ENCODE data around the gene C16orf90. TPM values are rescaled to one million over a fixed set of nuclear protein-coding genes. Genes with fewer than 3 reads are reported as not detected.

Gene C16orf90
- total and polyA plus RNA-seq, 5 donors from 2014 or later: not detected

- no peaks in the 10 kb centered on the region for H3K9me3 Mint-ChIP-seq
- no peak for ATAC-seq (ENCODE audit: low read depth in 2 of 2)
- no peaks in the 10 kb centered on the region for H3K9me3 ChIP-seq (ENCODE audit: control insufficient read depth in 2 of 2, low read length in 2 of 2)
- H3K4me1 ChIP-seq (ENCODE audit: control insufficient read depth, insufficient read depth, low read length, poor library complexity, severe bottlenecking): no peaks in the 10 kb centered on the region
- no peaks in the 10 kb centered on the region for H3K27me3 ChIP-seq (ENCODE audit: control insufficient read depth, insufficient read depth, low read length)
- no peak overlapping the region for H3K4me3 Mint-ChIP-seq
- H3K4me3 ChIP-seq (ENCODE audit: low read depth, low read length): no peak overlapping the region
- no peak overlapping the region for H3K27ac Mint-ChIP-seq
- H3K36me3 Mint-ChIP-seq: peaks cover 45% of the 10 kb centered on the region
- no peak for DNase-seq
- peak overlapping the region; percentile 1 for H3K27ac ChIP-seq (ENCODE audit: insufficient read depth, low read length, poor library complexity, severe bottlenecking)
- no peaks in the 10 kb centered on the region for H3K27me3 Mint-ChIP-seq
- peaks cover 51% of the 10 kb centered on the region for H3K36me3 ChIP-seq (ENCODE audit: control insufficient read depth, insufficient read depth, low read length)
- peaks cover 0 to 4% (median under 1%) of the 10 kb centered on the region in 4 donors for H3K4me1 Mint-ChIP-seq
Observed at GRCh38 chr16:3520413-3520812, 25.1 kb upstream of the C16orf90 start.

GRCh38 chr16:3519581-3519980 lies 24.3 kb upstream of the C16orf90 start:
- Mint-ChIP-seq H3K27ac (peak overlapping the region in 2 of 3 donors; percentile 46 to 85), H3K27me3 (no peaks in the 10 kb centered on the region), H3K4me1 (peaks cover 0 to 4% (median under 1%) of the 10 kb centered on the region in 4 donors), H3K36me3 (peaks cover 45% of the 10 kb centered on the region), H3K4me3 (no peak overlapping the region), H3K9me3 (no peaks in the 10 kb centered on the region)
- no peak for ATAC-seq (ENCODE audit: low read depth in 2 of 2)
- peaks cover 52% of the 10 kb centered on the region for H3K36me3 ChIP-seq (ENCODE audit: control insufficient read depth, insufficient read depth, low read length)
- H3K27ac ChIP-seq (ENCODE audit: insufficient read depth, low read length, poor library complexity, severe bottlenecking): no peak overlapping the region
- no peaks in the 10 kb centered on the region for H3K4me1 ChIP-seq (ENCODE audit: control insufficient read depth, insufficient read depth, low read length, poor library complexity, severe bottlenecking)
- H3K27me3 ChIP-seq (ENCODE audit: control insufficient read depth, insufficient read depth, low read length): no peaks in the 10 kb centered on the region
- H3K9me3 ChIP-seq (ENCODE audit: control insufficient read depth in 2 of 2, low read length in 2 of 2): no peaks in the 10 kb centered on the region
- H3K4me3 ChIP-seq (ENCODE audit: low read depth, low read length): no peak overlapping the region
- DNase-seq: no peak

- no peak overlapping the region for H3K4me3 ChIP-seq (ENCODE audit: low read depth, low read length)
- peak overlapping the region in 1 of 3 donors; percentile 46 for H3K27ac Mint-ChIP-seq
- H3K4me1 Mint-ChIP-seq: peaks cover 0 to 4% (median 2%) of the 10 kb centered on the region in 4 donors
- ATAC-seq (ENCODE audit: low read depth in 2 of 2) (no peak), DNase-seq (no peak)
- H3K9me3 ChIP-seq (ENCODE audit: control insufficient read depth in 2 of 2, low read length in 2 of 2): no peaks in the 10 kb centered on the region
- H3K4me3 Mint-ChIP-seq: no peak overlapping the region
- H3K36me3 Mint-ChIP-seq: peaks cover 51% of the 10 kb centered on the region
- no peak overlapping the region for H3K27ac ChIP-seq (ENCODE audit: insufficient read depth, low read length, poor library complexity, severe bottlenecking)
- H3K27me3 ChIP-seq (ENCODE audit: control insufficient read depth, insufficient read depth, low read length): no peaks in the 10 kb centered on the region
- no peaks in the 10 kb centered on the region for H3K9me3 Mint-ChIP-seq
- H3K4me1 ChIP-seq (ENCODE audit: control insufficient read depth, insufficient read depth, low read length, poor library complexity, severe bottlenecking): no peaks in the 10 kb centered on the region
- H3K27me3 Mint-ChIP-seq: no peaks in the 10 kb centered on the region
- peaks cover 56% of the 10 kb centered on the region for H3K36me3 ChIP-seq (ENCODE audit: control insufficient read depth, insufficient read depth, low read length)
Observed at GRCh38 chr16:3518986-3519348, 23.7 kb upstream of the C16orf90 start.

GRCh38 chr16:3518292-3518985 lies 23.1 kb upstream of the C16orf90 start:
- Histone ChIP-seq H3K36me3 (ENCODE audit: control insufficient read depth, insufficient read depth, low read length) (peaks cover 55% of the 10 kb centered on the region), H3K27me3 (ENCODE audit: control insufficient read depth, insufficient read depth, low read length) (no peaks in the 10 kb centered on the region), H3K4me1 (ENCODE audit: control insufficient read depth, insufficient read depth, low read length, poor library complexity, severe bottlenecking) (no peaks in the 10 kb centered on the region), H3K4me3 (ENCODE audit: low read depth, low read length) (no peak overlapping the region), H3K9me3 (ENCODE audit: control insufficient read depth in 2 of 2, low read length in 2 of 2) (no peaks in the 10 kb centered on the region), H3K27ac (ENCODE audit: insufficient read depth, low read length, poor library complexity, severe bottlenecking) (no peak overlapping the region)
- DNase-seq: no peak
- ATAC-seq (ENCODE audit: low read depth in 2 of 2): no peak
- no peak overlapping the region for H3K4me3 Mint-ChIP-seq
- H3K36me3 Mint-ChIP-seq: peaks cover 54% of the 10 kb centered on the region
- H3K27me3 Mint-ChIP-seq: no peaks in the 10 kb centered on the region
- H3K4me1 Mint-ChIP-seq: peaks cover 0 to 5% (median 3%) of the 10 kb centered on the region in 4 donors
- H3K9me3 Mint-ChIP-seq: no peaks in the 10 kb centered on the region
- H3K27ac Mint-ChIP-seq: no peak overlapping the region

- Histone ChIP-seq H3K9me3 (ENCODE audit: control insufficient read depth in 2 of 2, low read length in 2 of 2) (no peaks in the 10 kb centered on the region), H3K4me3 (ENCODE audit: low read depth, low read length) (no peak overlapping the region), H3K27ac (ENCODE audit: insufficient read depth, low read length, poor library complexity, severe bottlenecking) (no peak overlapping the region), H3K27me3 (ENCODE audit: control insufficient read depth, insufficient read depth, low read length) (no peaks in the 10 kb centered on the region), H3K36me3 (ENCODE audit: control insufficient read depth, insufficient read depth, low read length) (peaks cover 53% of the 10 kb centered on the region), H3K4me1 (ENCODE audit: control insufficient read depth, insufficient read depth, low read length, poor library complexity, severe bottlenecking) (peaks cover 5% of the 10 kb centered on the region)
- Mint-ChIP-seq H3K4me1 (peaks cover under 1 to 16% (median 4%) of the 10 kb centered on the region in 4 donors), H3K27ac (no peak overlapping the region), H3K36me3 (peaks cover 49% of the 10 kb centered on the region), H3K4me3 (no peak overlapping the region), H3K27me3 (no peaks in the 10 kb centered on the region), H3K9me3 (no peaks in the 10 kb centered on the region)
- no peak for ATAC-seq (ENCODE audit: low read depth in 2 of 2)
- DNase-seq: no peak
Observed at GRCh38 chr16:3515897-3516296, 20.6 kb upstream of the C16orf90 start.

- H3K9me3 Mint-ChIP-seq: no peaks in the 10 kb centered on the region
- Histone ChIP-seq H3K4me1 (ENCODE audit: control insufficient read depth, insufficient read depth, low read length, poor library complexity, severe bottlenecking) (peaks cover 16% of the 10 kb centered on the region), H3K36me3 (ENCODE audit: control insufficient read depth, insufficient read depth, low read length) (peaks cover 41% of the 10 kb centered on the region), H3K9me3 (ENCODE audit: control insufficient read depth in 2 of 2, low read length in 2 of 2) (no peaks in the 10 kb centered on the region), H3K27ac (ENCODE audit: insufficient read depth, low read length, poor library complexity, severe bottlenecking) (no peak overlapping the region), H3K27me3 (ENCODE audit: control insufficient read depth, insufficient read depth, low read length) (no peaks in the 10 kb centered on the region), H3K4me3 (ENCODE audit: low read depth, low read length) (no peak overlapping the region)
- H3K27me3 Mint-ChIP-seq: no peaks in the 10 kb centered on the region
- peaks cover 1 to 28% (median 11%) of the 10 kb centered on the region in 4 donors for H3K4me1 Mint-ChIP-seq
- no peak for DNase-seq
- peak overlapping the region in 1 of 3 donors; percentile 52 for H3K27ac Mint-ChIP-seq
- no peak overlapping the region for H3K4me3 Mint-ChIP-seq
- ATAC-seq (ENCODE audit: low read depth in 2 of 2): no peak
- peaks cover 44% of the 10 kb centered on the region for H3K36me3 Mint-ChIP-seq
Observed at GRCh38 chr16:3514621-3515020, 19.3 kb upstream of the C16orf90 start.

GRCh38 chr16:3513892-3514583 lies 18.7 kb upstream of the C16orf90 start:
- H3K27ac Mint-ChIP-seq: peak overlapping the region in 2 of 3 donors; percentile 68 to 95
- H3K4me1 Mint-ChIP-seq: peaks cover 0 to 34% (median 15%) of the 10 kb centered on the region in 4 donors
- DNase-seq: no peak
- H3K27me3 ChIP-seq (ENCODE audit: control insufficient read depth, insufficient read depth, low read length): no peaks in the 10 kb centered on the region
- H3K4me3 ChIP-seq (ENCODE audit: low read depth, low read length): no peak overlapping the region
- no peaks in the 10 kb centered on the region for H3K27me3 Mint-ChIP-seq
- no peaks in the 10 kb centered on the region for H3K9me3 ChIP-seq (ENCODE audit: control insufficient read depth in 2 of 2, low read length in 2 of 2)
- H3K27ac ChIP-seq (ENCODE audit: insufficient read depth, low read length, poor library complexity, severe bottlenecking): no peak overlapping the region
- H3K36me3 Mint-ChIP-seq: peaks cover 41% of the 10 kb centered on the region
- no peak overlapping the region for H3K4me3 Mint-ChIP-seq
- peaks cover 41% of the 10 kb centered on the region for H3K36me3 ChIP-seq (ENCODE audit: control insufficient read depth, insufficient read depth, low read length)
- H3K9me3 Mint-ChIP-seq: no peaks in the 10 kb centered on the region
- H3K4me1 ChIP-seq (ENCODE audit: control insufficient read depth, insufficient read depth, low read length, poor library complexity, severe bottlenecking): peaks cover 22% of the 10 kb centered on the region
- ATAC-seq (ENCODE audit: low read depth in 2 of 2): no peak
